PC-3 (cell line): ENCODE data around the gene CIAO3. TPM values are rescaled to one million over a fixed set of nuclear protein-coding genes. Genes with fewer than 3 reads are reported as not detected.

Source experiments
- ATAC-seq: fragments of 200-7000 bp; cut with Tn5 transposase; 2 replicates; pipeline ENCODE4 v1.9.1; 2020; ENCODE audit warnings: mild to moderate bottlenecking, moderate library complexity
- BruUV-seq: library from RNA; stranded (reverse); fragments of 400-500 nt; replicated peaks from 2 replicates; lab custom pipeline; 2021; lab: Mats Ljungman, UMichigan
- CTCF ChIA-PET: fragments of 300-600 bp; sonication (Branson Sonifier 250); formaldehyde crosslinking; loops from one replicate; lab custom pipeline; 2022; ENCODE audit warnings: antibody characterized with exemption; lab: Charles Lee
- POLR2A ChIA-PET: fragments of 300-600 bp; sonication (Branson Sonifier 250); formaldehyde crosslinking; loops from one replicate; lab custom pipeline; 2022; ENCODE audit warnings: antibody characterized with exemption; ENCODE audit not compliant: unreplicated experiment; lab: Charles Lee
- DNase-seq: peaks from one replicate; pipeline ENCODE4 v3.0.0-alpha.2; 2015
- H2AFZ ChIP-seq: fragments of 300-600 bp; sonication (generic); 2 replicates; pipeline ENCODE4 v1.6.0; 2016; ENCODE audit warnings: antibody characterized with exemption, low read length
- H3F3A ChIP-seq: fragments of 300-600 bp; sonication (generic); one replicate; pipeline ENCODE4 v1.6.0; 2017; ENCODE audit warnings: antibody characterized with exemption, low read length, control low read depth, mild to moderate bottlenecking; ENCODE audit not compliant: unreplicated experiment
- H3K27ac ChIP-seq: fragments of 300-600 bp; sonication (generic); 2 replicates; pipeline ENCODE4 v1.5.1; 2016; ENCODE audit warnings: mild to moderate bottlenecking, low read length
- H3K27me3 ChIP-seq: fragments of 300-600 bp; sonication (generic); 2 replicates; pipeline ENCODE4 v1.6.1; 2016; ENCODE audit warnings: low read length, mixed read lengths
- H3K36me3 ChIP-seq: fragments of 300-600 bp; sonication (generic); 2 replicates; pipeline ENCODE4 v1.6.1; 2016; ENCODE audit warnings: low read depth, mixed run types, low read length, mixed read lengths
- H3K4me1 ChIP-seq: fragments of 300-600 bp; sonication (generic); 2 replicates; pipeline ENCODE4 v1.5.1; 2016; ENCODE audit warnings: low read length; ENCODE audit not compliant: insufficient read depth
- H3K4me2 ChIP-seq: fragments of 300-600 bp; sonication (generic); 2 replicates; pipeline ENCODE4 v1.6.0; 2016; ENCODE audit warnings: low read length
- H3K4me3 ChIP-seq: fragments of 300-600 bp; sonication (generic); 2 replicates; pipeline ENCODE4 v1.5.1; 2016; ENCODE audit warnings: mild to moderate bottlenecking, low read length, mixed read lengths
- H3K79me2 ChIP-seq: fragments of 300-600 bp; sonication (generic); 2 replicates; pipeline ENCODE4 v1.6.1; 2017; ENCODE audit warnings: low read length, mixed read lengths
- H3K9ac ChIP-seq: fragments of 300-600 bp; sonication (generic); 2 replicates; pipeline ENCODE4 v1.6.0; 2016; ENCODE audit warnings: mild to moderate bottlenecking, low read length
- H3K9me2 ChIP-seq: fragments of 300-600 bp; sonication (generic); replicated peaks from 2 replicates; pipeline ENCODE4 v1.6.1; 2016; ENCODE audit warnings: mixed run types, low read length, mixed read lengths
- H3K9me3 ChIP-seq: fragments of 300-600 bp; sonication (generic); 2 replicates; pipeline ENCODE4 v1.6.1; 2016; ENCODE audit warnings: low read length, mixed read lengths
- H4K20me1 ChIP-seq: fragments of 300-600 bp; sonication (generic); 2 replicates; pipeline ENCODE4 v1.6.1; 2016; ENCODE audit warnings: low read length, mixed read lengths
- EZH2 ChIP-seq: fragments of 300-600 bp; sonication (generic); IDR thresholded peaks from one replicate; pipeline ENCODE4 v1.6.1; 2017; ENCODE audit warnings: antibody characterized with exemption, mild to moderate bottlenecking, low read length; ENCODE audit not compliant: unreplicated experiment
- EZH2phosphoT487 ChIP-seq: fragments of 300-600 bp; sonication (generic); IDR thresholded peaks from 2 replicates; pipeline ENCODE4 v1.6.1; 2018; ENCODE audit warnings: mild to moderate bottlenecking, antibody characterized with exemption, low read length, borderline replicate concordance
- intact Hi-C: fragments of 100-400 bp; cut with micrococcal nuclease; formaldehyde crosslinking; loops from 2 replicates; pipeline ENCODE4 v1.9.0; 2023
- total RNA-seq: library from RNA; depleted of rRNA; stranded (reverse); fragments of >200 nt; gene quantifications from 2 replicates; pipeline ENCODE4 v1.2.3, GENCODE V29; 2014
- TF ChIP-seq, protein P1 (sequence below): fragments of 300-600 bp; sonication (generic); conservative IDR thresholded peaks from 2 replicates; pipeline ENCODE4 v1.5.1; 2017; ENCODE audit warnings: antibody characterized with exemption, low read depth, mild to moderate bottlenecking, low read length

The CIAO3 gene
- total RNA-seq, 1 experiment from 2014 or later, result 46.1 TPM

GRCh38 chr16:719815-720446, 20.9 kb downstream of the CIAO3 start:
- Histone ChIP-seq H3K9me2 (no peaks in the 10 kb centered on the region), H3K4me3 (peak overlapping the region; percentile 82), H3K4me1 (peaks cover 26% of the 10 kb centered on the region), H3K4me2 (peak overlapping the region; percentile 93), H3K9ac (peak overlapping the region; percentile 69; the same call in 1 of the 2 replicates), H3K27ac (no peak overlapping the region), H3K36me3 (no peaks in the 10 kb centered on the region), H3F3A (no peaks in the 10 kb centered on the region), H3K9me3 (no peaks in the 10 kb centered on the region), H2AFZ (no peak overlapping the region), H3K27me3 (no peaks in the 10 kb centered on the region), H4K20me1 (peaks cover 8% of the 10 kb centered on the region; the same call in 1 of the 2 replicates), H3K79me2 (peaks cover 19% of the 10 kb centered on the region)
- DNase-seq (peak; percentile 53), ATAC-seq (peak; percentile 25)
- CTCF ChIA-PET, result interaction anchor here (0.5 kb wide), 1 partner anchor 337 kb away, joined by 3 read pairs; no protein-coding TSS in a partner anchor
- intact Hi-C loops, result loop anchor here (1.0 to 10.0 kb wide), 2 partner anchors 8 to 65 kb away; partner anchors contain the start of genes CHTF18 and RPUSD1
- TSS peak; percentile 71 for BruUV-seq
- TF ChIP-seq, protein P1, sequence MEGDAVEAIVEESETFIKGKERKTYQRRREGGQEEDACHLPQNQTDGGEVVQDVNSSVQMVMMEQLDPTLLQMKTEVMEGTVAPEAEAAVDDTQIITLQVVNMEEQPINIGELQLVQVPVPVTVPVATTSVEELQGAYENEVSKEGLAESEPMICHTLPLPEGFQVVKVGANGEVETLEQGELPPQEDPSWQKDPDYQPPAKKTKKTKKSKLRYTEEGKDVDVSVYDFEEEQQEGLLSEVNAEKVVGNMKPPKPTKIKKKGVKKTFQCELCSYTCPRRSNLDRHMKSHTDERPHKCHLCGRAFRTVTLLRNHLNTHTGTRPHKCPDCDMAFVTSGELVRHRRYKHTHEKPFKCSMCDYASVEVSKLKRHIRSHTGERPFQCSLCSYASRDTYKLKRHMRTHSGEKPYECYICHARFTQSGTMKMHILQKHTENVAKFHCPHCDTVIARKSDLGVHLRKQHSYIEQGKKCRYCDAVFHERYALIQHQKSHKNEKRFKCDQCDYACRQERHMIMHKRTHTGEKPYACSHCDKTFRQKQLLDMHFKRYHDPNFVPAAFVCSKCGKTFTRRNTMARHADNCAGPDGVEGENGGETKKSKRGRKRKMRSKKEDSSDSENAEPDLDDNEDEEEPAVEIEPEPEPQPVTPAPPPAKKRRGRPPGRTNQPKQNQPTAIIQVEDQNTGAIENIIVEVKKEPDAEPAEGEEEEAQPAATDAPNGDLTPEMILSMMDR, result peak; percentile 42
- no peak for TF ChIP-seq EZH2
- POLR2A ChIA-PET, result interaction anchor here (0.7 kb wide), 1 partner anchor 69 kb away, joined by 3 read pairs; the partner anchor contains the start of gene CHTF18

DNA sequence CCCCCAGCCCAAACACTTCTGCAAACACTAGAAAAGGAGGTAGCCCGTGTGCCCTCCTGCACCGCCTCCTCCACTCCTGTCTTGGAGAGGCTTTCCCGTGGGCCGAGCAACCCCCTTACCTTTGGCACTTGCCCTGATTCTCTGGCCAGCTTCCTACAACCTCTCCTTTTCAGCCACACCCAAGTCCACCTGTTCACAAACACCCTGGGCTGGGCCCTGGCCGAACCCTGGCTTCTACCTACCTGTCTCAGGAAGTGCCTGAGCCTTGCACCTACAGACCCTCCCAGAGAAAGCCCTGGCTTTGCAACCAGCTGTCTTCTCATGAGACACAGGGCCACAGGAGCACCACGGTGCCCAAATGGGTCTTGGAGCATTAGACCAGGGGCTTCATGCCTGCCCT, 21.9 kb downstream of the CIAO3 start:
- H3K36me3 ChIP-seq, result no peaks in the 10 kb centered on the region
- no peaks in the 10 kb centered on the region for H3K9me3 ChIP-seq
- H3K27me3 ChIP-seq, result no peaks in the 10 kb centered on the region
- H3F3A ChIP-seq, result no peaks in the 10 kb centered on the region
- peaks cover 19% of the 10 kb centered on the region for H3K79me2 ChIP-seq
- ChIA-PET CTCF (no interaction called here), POLR2A (no interaction called here)
- no peak overlapping the region for H2AFZ ChIP-seq
- no peak overlapping the region for H3K4me3 ChIP-seq
- ATAC-seq (no peak), DNase-seq (no peak)
- BruUV-seq, result TSS peak; percentile 1
- peaks cover 35% of the 10 kb centered on the region for H3K4me1 ChIP-seq
- no peak overlapping the region for H3K4me2 ChIP-seq
- intact Hi-C loops, result loop anchor here (10.0 kb wide), 1 partner anchor 66 kb away; the partner anchor contains the start of genes CHTF18 and RPUSD1
- H3K9me2 ChIP-seq, result no peaks in the 10 kb centered on the region
- no peak overlapping the region for H3K27ac ChIP-seq
- H3K9ac ChIP-seq, result no peak overlapping the region
- peaks cover 8% of the 10 kb centered on the region; the same call in 1 of the 2 replicates for H4K20me1 ChIP-seq
- TF ChIP-seq EZH2phosphoT487 (no peak), EZH2 (no peak)
- TF ChIP-seq, protein P1, result no peak

DNA sequence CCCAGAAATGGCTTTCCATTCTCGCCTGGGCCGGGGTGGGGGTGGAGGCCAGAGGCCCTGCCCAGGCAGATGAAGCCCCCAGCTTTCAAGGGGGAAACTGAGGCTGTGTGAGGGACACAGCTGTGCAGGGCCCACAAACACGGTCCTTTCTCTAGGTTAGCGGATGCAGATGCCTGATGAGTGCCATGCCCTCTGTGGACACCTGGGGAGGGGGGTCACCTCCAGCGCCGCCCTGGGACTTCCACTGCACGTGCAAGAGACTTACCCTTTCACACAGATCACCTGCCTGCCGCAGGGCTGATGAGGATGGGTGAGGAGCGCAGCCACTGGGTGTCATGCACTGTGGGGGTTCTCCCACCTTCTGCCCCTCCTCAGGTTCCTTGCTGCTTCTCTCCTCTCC, 22.4 kb downstream of the CIAO3 start:
- Histone ChIP-seq H3K9ac (no peak overlapping the region), H3K9me2 (no peaks in the 10 kb centered on the region), H3K4me3 (no peak overlapping the region), H3K79me2 (peaks cover 19% of the 10 kb centered on the region), H3K4me2 (no peak overlapping the region), H2AFZ (no peak overlapping the region), H3K27me3 (no peaks in the 10 kb centered on the region), H3K9me3 (no peaks in the 10 kb centered on the region), H3K36me3 (no peaks in the 10 kb centered on the region), H3K4me1 (peaks cover 38% of the 10 kb centered on the region), H4K20me1 (peaks cover 8% of the 10 kb centered on the region; the same call in 1 of the 2 replicates), H3K27ac (no peak overlapping the region), H3F3A (no peaks in the 10 kb centered on the region)
- DNase-seq (no peak), ATAC-seq (no peak)
- ChIA-PET CTCF (no interaction called here), POLR2A (no interaction called here)
- intact Hi-C loops, result loop anchor here (10.0 kb wide), 1 partner anchor 66 kb away; the partner anchor contains the start of genes CHTF18 and RPUSD1
- no TSS peak for BruUV-seq
- TF ChIP-seq EZH2phosphoT487 (no peak), EZH2 (no peak)
- TF ChIP-seq, protein P1, result no peak
